ENCODE results near the gene LRRTM4.

DNA sequence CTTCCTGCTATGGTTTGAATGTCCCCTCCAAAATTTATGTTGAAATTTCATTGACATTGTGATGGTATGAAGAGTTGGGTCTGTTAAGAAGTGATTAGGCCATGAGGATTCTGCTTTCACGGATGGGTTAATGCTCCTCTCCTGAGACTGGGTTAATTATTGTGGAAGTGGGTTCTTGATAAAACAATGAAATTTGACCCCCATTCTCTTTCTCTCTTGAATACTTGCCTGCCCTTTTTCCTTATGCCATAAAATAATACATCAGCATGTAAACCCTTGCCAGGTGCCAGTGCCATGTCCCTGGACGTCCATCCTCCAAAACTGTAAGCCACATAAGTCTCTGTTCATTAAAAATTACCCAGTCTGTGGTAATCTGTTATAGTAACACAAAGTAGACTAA lies 352.8 kb downstream of the LRRTM4 start:
- TF ChIP-seq POLR2AphosphoS5 (IDR thresholded peaks at IDR 0.05; ENCODE audit: low read depth, low read length), result no peak
- TF ChIP-seq POLR2A (IDR thresholded peaks at IDR 0.05; ENCODE audit: low read depth, low read length), result no peak

Measured in GM12891 (cell line).